Activated CD8-positive, alpha-beta memory T cell treated with anti-CD3 and anti-CD28 coated beads for 4 hours (primary cell): ENCODE results near the gene PRR23A.

Experiments used
- DNase-seq, 2 donors: peaks; one replicate each; pipeline ENCODE4 v3.0.0-alpha.2; 2020; ENCODE audit warnings: low read depth in 2 of 2

Gene PRR23A

GRCh38 chr3:138972941-138973340 is 33.1 kb downstream of the PRR23A start:
- no peak for DNase-seq

DNA sequence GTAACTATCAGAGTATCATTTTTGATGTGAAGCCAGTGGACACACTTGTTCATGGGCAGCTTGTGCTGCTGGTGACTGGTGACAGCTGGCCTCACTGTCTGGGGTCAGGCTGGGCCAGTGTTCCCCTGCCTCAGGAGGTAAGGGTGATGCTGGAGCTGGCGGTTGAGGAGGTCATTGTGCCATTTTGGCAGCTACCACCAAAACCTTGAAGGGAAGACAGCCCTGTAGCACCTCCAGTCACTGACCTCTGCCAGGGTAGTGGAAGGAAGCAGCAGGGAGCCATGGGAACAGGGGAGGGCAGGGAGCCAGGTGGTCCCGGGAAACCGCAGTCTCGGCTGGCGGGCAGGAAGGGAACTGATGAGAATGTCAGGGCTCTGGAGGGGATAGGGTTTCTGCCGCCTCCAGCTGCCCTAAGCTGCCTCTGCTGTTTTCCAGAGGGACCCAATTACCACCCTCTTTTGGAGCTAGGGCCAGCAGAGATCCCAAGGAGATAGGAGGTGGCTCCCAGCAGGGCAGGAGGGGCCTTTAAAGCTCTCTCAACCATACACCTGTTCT is 34.2 kb downstream of the PRR23A start:
- no peak for DNase-seq

DNA sequence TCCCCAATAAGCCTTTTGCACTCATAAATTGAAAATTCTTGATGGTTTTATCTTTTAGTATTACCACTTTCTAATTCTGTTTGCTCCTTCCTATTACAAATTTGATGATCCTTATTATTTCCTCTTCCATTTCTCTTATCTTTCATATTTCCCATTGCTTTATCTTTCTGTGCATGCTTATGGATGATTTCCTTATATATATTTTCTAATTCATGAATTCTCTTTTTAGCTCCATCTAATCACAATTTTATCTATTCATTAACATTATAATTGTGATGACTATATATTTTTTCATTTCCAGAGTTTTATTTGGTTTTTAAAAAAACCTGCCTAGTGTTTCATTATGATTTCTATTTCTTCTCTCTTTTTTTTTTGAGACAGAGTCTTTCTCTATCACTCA is 41.1 kb downstream of the PRR23A start:
- DNase-seq: no peak

DNA sequence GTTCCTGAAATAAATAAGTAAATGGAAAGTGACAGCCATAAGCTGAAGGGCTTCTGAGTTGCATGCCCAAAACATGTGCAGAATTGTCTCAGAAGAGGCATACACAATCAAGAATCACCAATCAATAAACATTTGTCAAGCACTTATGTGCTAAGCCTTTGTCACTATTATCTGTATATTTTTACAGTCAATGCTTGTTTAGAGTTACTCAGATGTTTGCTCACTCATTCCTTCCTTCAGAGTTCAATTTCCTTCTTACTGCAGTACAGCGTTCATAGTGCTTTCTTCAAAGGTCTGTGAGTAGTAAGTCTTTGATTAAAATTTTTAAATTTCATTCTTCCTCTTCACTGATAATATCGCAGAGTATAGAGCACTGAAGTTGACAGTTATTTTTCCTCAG is 41.8 kb downstream of the PRR23A start:
- no peak for DNase-seq

DNA sequence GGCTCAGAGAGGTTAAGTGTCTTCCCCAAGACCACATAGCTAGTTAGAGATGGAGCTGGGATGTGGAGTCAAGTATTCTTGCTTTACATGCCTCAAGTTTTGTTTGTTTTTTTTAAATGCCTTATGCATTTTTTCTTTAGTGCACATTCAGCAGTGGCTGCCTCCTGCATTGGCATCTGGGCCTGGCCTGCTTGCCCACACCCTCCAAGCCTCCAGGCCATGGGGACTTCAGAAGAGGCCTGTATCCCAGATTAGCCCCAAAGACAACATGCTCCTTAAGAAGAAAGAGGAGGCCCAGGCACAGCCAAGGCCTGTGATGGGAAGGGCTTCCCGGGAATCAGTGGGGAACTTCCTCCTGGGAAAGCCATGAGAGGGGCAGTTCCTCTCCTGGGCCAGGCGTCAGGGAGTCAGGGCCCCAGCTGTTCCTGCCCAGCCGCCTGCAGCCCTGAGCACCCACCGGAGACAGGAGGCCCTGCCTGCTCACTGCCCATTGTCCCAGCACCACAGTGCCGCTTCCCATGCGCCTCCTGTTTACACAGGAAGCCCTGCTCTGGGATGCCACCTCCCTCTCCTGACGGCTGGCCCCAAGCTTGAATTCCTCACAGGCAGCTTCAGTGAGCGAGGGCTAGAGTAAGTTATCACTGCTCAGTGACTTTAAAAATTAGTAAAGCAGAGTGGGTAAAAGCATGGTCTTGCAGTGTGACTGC is 43.1 kb downstream of the PRR23A start:
- DNase-seq: no peak

GRCh38 chr3:138960417-138960852 is 45.6 kb downstream of the PRR23A start:
- DNase-seq: no peak
